ENCODE results near the gene PTGR2. TPM values are rescaled to one million over a fixed set of nuclear protein-coding genes. Genes with fewer than 3 reads are reported as not detected.

Gene PTGR2
- total RNA-seq, result 1 to 10 TPM; 2.5 to 7.1 (median 4.3) TPM

DNA sequence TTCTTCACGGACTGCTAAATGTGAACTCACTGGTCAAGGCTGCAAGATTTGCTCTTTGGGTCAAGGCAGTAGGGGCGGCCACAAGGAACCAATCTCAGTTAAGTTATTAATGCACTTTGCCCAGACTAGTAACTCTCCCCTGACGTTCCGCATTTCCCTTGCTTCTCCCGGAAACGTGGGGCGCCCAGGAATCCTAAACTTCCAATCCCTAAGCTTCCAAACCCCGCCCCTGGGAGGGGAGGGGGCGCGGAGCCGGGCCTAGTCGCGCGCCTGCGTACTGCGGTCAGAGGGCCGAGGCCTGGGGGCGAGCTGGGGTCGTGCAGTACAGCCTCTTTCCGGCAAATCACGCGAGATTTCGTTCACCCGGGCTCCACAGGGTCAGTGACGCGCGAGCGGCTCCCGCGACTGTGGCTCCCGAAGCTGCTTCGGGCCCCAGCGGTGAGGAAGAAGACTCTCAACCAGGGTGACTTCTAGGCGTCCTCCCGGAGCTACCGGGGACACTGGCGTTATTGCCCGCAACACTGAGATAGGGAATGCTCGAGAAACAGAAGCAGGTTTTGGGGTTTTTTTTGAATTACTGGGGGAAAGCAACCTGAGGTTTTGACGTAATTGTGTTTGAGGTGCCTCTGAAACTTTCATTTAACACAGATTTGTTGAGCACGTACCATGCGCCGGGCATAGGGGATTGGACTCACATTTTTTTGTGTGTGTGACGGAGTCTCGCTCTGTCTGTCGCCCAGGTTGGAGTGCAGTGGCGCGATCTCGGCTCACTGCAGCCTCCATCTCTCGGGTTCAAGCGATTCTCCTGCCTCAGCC is at the start of gene PTGR2:
PTGR2 (plus strand) TSS at position 265 of the 816 bp plus-strand sequence. CDS start 7,032 bp downstream, outside the sequence.
- intact Hi-C loops (cut with DNase I), result loop anchor here (5.0 kb wide), 1 partner anchor 36 kb away; the partner anchor contains the start of gene ZNF410
- Histone ChIP-seq H3K4me3 (peak within 1 kb of the TSS; percentile 52 to 66 (median 64)), H3K9me3 (no peaks in the 10 kb centered on the region), H3K36me3 (no peaks in the 10 kb centered on the region), H3K27ac (replicated peaks in 1 of 4) (peak within 1 kb of the TSS; percentile 87 to 93 (median 90)), H3K27me3 (no peaks in the 10 kb centered on the region), H3K4me1 (peaks cover 16 to 21% (median 19%) of the 10 kb centered on the region in 4 donors)
- DNase-seq (ENCODE audit: extremely low spot score), result peak; percentile 99
- TF ChIP-seq EP300 (IDR thresholded peaks at IDR 0.05) (no peak), POLR2AphosphoS5 (IDR thresholded peaks at IDR 0.05) (peak; percentile 90 to 97), POLR2A (IDR thresholded peaks at IDR 0.05; ENCODE audit: low read depth) (peak; percentile 77)
- TF ChIP-seq, protein P1, sequence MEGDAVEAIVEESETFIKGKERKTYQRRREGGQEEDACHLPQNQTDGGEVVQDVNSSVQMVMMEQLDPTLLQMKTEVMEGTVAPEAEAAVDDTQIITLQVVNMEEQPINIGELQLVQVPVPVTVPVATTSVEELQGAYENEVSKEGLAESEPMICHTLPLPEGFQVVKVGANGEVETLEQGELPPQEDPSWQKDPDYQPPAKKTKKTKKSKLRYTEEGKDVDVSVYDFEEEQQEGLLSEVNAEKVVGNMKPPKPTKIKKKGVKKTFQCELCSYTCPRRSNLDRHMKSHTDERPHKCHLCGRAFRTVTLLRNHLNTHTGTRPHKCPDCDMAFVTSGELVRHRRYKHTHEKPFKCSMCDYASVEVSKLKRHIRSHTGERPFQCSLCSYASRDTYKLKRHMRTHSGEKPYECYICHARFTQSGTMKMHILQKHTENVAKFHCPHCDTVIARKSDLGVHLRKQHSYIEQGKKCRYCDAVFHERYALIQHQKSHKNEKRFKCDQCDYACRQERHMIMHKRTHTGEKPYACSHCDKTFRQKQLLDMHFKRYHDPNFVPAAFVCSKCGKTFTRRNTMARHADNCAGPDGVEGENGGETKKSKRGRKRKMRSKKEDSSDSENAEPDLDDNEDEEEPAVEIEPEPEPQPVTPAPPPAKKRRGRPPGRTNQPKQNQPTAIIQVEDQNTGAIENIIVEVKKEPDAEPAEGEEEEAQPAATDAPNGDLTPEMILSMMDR (IDR thresholded peaks at IDR 0.05), result peak in 2 of 3 experiments; percentile 26 to 35
- 4% methylated on average over 31 of the region's 51 CpGs for WGBS

DNA sequence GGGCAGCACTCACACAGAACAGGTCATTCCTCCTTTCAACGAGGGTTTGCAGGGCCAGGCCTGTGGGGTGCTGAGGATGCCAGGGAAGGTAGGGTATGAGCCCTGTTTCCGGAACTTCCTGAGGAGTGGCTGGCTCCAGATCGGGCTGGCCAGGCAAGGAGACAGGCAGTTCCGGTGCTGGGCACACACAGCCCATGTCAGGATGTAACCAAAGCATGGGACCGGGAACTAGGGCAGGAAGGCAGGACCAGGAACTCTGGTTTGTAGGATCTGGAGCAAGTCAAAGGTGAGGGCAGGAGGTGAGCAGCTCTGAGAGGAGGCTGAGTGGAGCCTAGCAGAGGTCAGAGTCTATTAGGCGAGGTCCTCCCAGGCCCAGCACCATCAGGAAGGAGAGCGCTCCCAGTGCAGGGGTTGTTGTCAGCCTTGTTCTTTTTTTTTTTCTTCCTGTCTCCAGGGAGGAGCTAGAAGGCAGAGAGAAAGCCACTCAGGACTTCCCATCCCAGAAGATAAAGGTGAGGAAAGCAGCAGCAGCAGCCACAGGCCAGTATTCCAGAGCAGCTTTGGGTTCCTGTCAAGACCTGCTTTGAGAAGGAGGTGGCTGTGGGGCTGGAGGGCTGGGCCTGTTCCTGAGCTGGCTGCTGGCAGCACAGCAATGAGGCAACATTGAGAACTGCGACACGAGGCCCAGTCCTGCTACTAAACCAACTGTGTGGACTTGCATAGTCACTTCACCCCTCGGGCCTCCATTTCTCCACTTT is 49.0 kb upstream of the PTGR2 start:
- WGBS, result 72% methylated on average over 8 of the region's 10 CpGs
- TF ChIP-seq EP300 (IDR thresholded peaks at IDR 0.05) (no peak), POLR2A (IDR thresholded peaks at IDR 0.05; ENCODE audit: low read depth) (no peak), POLR2AphosphoS5 (IDR thresholded peaks at IDR 0.05) (no peak)
- TF ChIP-seq, protein P1 (IDR thresholded peaks at IDR 0.05), result no peak
- DNase-seq (ENCODE audit: extremely low spot score), result no peak
- no peaks in the 10 kb centered on the region for H3K9me3 ChIP-seq
- H3K27ac ChIP-seq (replicated peaks in 1 of 4), result peak overlapping the region in 1 of 4 donors; percentile 14
- H3K4me1 ChIP-seq, result peaks cover 0 to 8% (median 0%) of the 10 kb centered on the region in 4 donors
- H3K27me3 ChIP-seq, result no peaks in the 10 kb centered on the region
- H3K4me3 ChIP-seq, result no peak overlapping the region
- peaks cover 0 to 51% (median 2%) of the 10 kb centered on the region in 4 donors for H3K36me3 ChIP-seq
- intact Hi-C loops (cut with DNase I), result no loop called here

DNA sequence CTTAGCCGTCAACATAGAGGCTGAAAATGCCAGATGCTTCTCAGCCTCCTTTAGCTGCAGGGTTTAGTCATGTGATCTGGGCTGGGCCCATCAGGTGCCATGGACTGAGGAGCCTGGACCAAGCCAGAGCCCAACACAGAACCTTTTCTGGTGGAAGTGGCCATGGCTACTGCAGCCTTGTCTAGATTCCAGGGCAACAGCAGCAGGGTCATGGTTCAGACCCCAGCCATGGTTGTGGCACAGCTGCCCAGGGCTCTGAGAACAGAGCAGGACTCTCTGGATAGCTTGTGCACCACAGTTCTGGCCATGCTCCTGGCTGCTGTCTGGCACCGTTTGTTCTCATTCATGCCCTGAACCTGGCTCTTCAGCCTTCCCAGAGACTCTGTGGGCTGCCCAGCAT is 47.0 kb upstream of the PTGR2 start:
- intact Hi-C loops (cut with DNase I), result no loop called here
- Histone ChIP-seq H3K27ac (replicated peaks in 1 of 4) (no peak overlapping the region), H3K9me3 (no peaks in the 10 kb centered on the region), H3K4me1 (peaks cover 0 to 8% (median 0%) of the 10 kb centered on the region in 4 donors), H3K4me3 (no peak overlapping the region), H3K36me3 (peaks cover 0 to 51% (median 2%) of the 10 kb centered on the region in 4 donors), H3K27me3 (no peaks in the 10 kb centered on the region)
- WGBS, result 92% methylated on average over 2 of the region's 2 CpGs
- no peak for DNase-seq (ENCODE audit: extremely low spot score)
- TF ChIP-seq EP300 (IDR thresholded peaks at IDR 0.05) (no peak), POLR2A (IDR thresholded peaks at IDR 0.05; ENCODE audit: low read depth) (no peak), POLR2AphosphoS5 (IDR thresholded peaks at IDR 0.05) (no peak)
- TF ChIP-seq, protein P1 (IDR thresholded peaks at IDR 0.05), result no peak

DNA sequence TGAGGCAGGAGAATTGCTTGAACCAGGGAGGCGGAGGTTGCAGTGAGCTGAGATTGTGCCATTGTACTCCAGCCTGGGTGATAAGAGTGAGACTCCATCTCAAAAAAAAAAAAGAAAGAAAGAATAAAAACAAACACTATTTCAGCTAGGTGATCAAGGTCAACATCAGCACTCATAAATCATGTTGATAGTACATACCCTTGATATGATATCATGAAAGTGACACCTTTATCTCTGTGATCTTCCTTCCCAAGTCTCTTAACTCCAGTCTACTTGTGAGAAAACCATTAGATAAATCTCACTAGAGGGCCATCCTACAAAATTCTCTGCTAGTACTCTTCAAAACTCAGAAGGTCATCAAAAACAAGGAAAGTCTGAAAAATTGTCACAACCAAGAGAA is 44.2 kb upstream of the PTGR2 start:
- H3K27me3 ChIP-seq, result no peaks in the 10 kb centered on the region
- 100% methylated on average over 1 of the region's 1 CpG for WGBS

More for the DNA sequence above, 44.2 kb upstream of the PTGR2 start:
- no peak for TF ChIP-seq EP300 (IDR thresholded peaks at IDR 0.05)
- no peak for TF ChIP-seq POLR2A (IDR thresholded peaks at IDR 0.05; ENCODE audit: low read depth)
- TF ChIP-seq, protein P1 (IDR thresholded peaks at IDR 0.05), result no peak
- TF ChIP-seq POLR2AphosphoS5 (IDR thresholded peaks at IDR 0.05), result no peak
- H3K36me3 ChIP-seq, result peaks cover 0 to 33% (median 2%) of the 10 kb centered on the region in 4 donors
- DNase-seq (ENCODE audit: extremely low spot score), result no peak
- no peak overlapping the region for H3K27ac ChIP-seq (replicated peaks in 1 of 4)
- no peaks in the 10 kb centered on the region for H3K9me3 ChIP-seq
- intact Hi-C loops (cut with DNase I), result no loop called here
- H3K4me1 ChIP-seq, result peaks cover 0 to 7% (median 0%) of the 10 kb centered on the region in 4 donors
- H3K4me3 ChIP-seq, result no peak overlapping the region
